GM12873 (cell line): ENCODE measurements around the gene S100A16.
A peak's percentile ranks its signal among the peaks of the same experiment; 100 is the strongest.

Experiments
- TF ChIP-seq, protein P1 (sequence below): IDR thresholded peaks from 2 replicates; pipeline ENCODE4 v1.5.1; 2012; ENCODE audit warnings: low read depth, mild to moderate bottlenecking, moderate library complexity, low read length, control low read depth; ENCODE audit not compliant: insufficient read depth; ENCODE audit errors: missing control alignments

The S100A16 gene

DNA sequence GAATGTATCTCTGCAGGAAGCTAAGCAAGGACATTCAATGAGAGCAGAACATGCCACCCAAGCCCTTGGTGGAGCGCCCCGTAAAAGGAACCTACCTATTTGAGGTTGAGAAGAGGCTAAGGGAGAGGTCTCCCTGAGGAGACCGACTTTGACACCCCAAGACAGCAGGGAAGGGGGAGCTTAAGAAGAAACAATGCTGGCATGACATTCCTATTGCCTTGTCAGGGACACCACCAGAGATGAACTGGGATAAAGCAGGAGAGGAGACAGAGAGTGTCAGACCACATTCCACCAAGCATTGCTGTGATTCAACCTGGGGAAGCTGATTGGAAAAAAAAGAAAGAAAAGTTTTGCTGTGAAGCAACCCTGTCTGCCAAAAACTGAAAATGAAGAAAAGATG lies 34.0 kb downstream of the S100A16 start:
- TF ChIP-seq, protein P1, sequence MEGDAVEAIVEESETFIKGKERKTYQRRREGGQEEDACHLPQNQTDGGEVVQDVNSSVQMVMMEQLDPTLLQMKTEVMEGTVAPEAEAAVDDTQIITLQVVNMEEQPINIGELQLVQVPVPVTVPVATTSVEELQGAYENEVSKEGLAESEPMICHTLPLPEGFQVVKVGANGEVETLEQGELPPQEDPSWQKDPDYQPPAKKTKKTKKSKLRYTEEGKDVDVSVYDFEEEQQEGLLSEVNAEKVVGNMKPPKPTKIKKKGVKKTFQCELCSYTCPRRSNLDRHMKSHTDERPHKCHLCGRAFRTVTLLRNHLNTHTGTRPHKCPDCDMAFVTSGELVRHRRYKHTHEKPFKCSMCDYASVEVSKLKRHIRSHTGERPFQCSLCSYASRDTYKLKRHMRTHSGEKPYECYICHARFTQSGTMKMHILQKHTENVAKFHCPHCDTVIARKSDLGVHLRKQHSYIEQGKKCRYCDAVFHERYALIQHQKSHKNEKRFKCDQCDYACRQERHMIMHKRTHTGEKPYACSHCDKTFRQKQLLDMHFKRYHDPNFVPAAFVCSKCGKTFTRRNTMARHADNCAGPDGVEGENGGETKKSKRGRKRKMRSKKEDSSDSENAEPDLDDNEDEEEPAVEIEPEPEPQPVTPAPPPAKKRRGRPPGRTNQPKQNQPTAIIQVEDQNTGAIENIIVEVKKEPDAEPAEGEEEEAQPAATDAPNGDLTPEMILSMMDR = no peak

DNA sequence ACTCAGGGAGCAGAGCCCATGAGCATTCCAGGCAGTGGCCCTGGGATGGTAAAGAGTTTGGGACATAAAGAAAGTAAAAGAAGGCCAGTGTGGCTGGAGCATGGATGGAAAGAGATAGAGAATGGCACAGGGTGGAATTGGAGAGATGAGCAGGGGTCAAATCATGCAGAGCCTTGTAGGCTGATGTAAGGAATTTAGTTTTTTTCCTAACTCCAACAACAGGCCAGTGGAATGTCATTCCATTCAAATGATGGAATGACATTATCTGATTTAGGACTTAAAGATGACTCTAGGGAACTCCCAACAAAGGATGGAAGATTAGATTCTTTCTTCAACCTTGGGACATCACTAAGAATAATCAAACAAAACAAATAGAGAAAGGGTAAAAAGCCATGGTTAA lies 34.4 kb downstream of the S100A16 start:
- TF ChIP-seq, protein P1 = no peak

DNA sequence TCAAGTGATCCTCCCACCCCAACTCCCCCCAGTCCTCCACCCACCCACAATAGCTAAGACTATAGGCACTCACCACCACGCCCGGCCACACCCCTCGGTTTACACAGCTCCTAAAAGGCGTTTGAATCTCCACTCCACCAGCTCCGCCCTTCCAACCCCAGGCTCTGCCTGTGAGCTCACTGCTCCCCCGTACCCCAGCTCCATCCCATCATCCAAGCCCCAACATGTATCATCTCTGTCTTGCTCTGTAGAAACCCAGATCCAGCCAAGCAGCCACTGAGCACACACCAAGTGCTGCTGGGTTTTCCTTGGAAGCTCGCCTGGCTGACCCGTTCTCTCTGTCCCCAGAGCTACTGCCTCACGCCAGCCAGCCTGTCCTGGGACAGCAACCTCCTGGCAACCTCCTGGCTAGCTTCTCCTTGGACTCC lies 35.3 kb downstream of the S100A16 start:
- TF ChIP-seq, protein P1 = no peak

DNA sequence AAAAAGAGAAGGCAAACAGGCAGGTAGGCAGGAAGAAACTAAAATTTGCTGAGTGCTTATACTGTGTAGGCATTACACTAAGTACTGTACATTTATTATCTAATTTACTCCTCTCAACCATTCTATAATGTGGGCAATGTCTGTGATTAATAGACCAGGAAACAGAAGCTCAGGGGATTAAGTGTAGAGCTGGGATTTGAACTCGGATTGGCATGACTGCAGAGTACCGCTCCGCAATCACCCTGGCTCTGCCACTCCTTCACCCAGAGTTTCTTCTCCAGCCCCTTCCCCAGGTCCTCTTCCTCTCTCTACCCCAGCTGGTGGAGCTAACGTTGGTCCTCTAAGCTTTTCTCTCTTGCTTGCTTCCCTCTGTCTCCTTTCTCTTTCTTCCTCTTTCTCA lies 35.8 kb downstream of the S100A16 start:
- TF ChIP-seq, protein P1 = no peak

DNA sequence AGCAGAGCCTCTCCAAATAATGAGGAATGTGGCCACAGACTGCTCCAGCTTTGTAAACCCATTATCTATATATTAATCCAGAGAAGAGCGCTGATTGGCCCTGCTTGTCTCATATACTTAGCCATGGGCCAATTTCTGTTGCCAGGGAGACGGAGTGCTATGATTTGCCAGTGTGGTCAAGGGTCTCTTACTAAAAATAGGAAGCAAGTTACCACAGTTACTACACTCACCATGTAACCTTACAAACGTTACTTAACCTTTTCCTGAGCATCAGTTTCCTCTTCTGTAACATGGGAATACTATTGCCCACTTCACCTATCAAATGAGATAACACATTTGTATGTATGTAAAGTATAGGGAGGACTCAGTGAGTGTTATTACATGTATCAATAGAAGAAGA lies 39.6 kb downstream of the S100A16 start:
- TF ChIP-seq, protein P1 = no peak

DNA sequence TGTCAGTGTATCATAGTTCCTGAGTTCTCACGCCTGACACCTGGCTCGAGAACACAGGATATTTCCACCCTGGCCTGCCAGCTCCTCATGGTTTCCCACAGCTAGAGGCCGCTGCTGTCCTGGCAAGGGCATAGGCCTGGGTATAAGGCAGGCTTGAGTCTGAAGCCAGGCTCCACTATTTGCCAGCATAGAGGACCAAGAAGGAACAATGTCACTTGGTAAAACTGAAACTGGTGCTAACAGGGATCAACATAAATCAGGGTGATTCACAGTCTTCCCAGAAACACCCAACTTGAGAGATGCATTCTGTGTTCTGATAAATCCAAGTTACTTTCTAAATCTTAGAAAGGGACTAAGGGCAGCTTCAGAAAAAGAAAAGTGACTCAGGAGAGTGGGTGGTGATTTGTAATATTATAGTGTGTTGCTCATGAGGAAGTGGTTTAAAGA lies 40.3 kb downstream of the S100A16 start:
- TF ChIP-seq, protein P1 = peak; percentile 84

DNA sequence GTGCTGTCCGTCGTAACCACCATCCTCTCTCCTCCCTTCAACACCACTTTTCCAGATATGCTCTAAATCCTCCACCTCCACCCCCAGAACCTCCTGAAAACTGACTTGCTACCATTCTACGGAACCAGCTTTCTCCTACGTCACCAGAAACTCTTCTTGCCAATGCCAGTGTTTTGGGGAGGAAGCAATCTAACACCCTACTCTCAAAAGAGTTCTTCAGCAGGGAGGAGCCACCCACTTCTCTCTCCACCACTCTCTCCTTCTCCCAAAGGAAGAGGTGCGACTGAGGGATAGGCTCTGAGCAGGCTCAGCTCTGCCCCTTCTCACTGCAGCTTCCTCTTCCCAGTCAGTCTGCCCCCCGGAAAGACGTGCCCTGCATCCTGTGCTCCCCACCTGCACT lies 41.2 kb downstream of the S100A16 start:
- TF ChIP-seq, protein P1 = no peak
